ENCODE data around the gene INAVA. TPM values are rescaled to one million over a fixed set of nuclear protein-coding genes. Genes with fewer than 3 reads are reported as not detected.

INAVA gene
- total RNA-seq, 1 experiment from 2014 or later, result 41.2 TPM

- no peak for DNase-seq (ENCODE audit: low spot score)
- Mint-ChIP-seq H3K9me3 (no peaks in the 10 kb centered on the region), H3K27me3 (ENCODE audit: low read depth) (no peaks in the 10 kb centered on the region), H3K36me3 (peaks cover 34% of the 10 kb centered on the region), H3K27ac (no peak overlapping the region), H3K4me1 (peaks cover 5% of the 10 kb centered on the region; the same call in 1 of the 2 replicates), H3K4me3 (no peak overlapping the region)
- ChIA-PET CTCF (no interaction called here), POLR2A (no interaction called here)
- no peak for TF ChIP-seq NR1H2 (CRISPR knock-in tag; IDR thresholded peaks at IDR 0.05)
- no peak for TF ChIP-seq E2F5 (CRISPR knock-in tag; IDR thresholded peaks at IDR 0.05)
- TF ChIP-seq IRF2 (CRISPR knock-in tag; IDR thresholded peaks at IDR 0.05; ENCODE audit: borderline replicate concordance, low read depth), result no peak
- TF ChIP-seq, protein P1, sequence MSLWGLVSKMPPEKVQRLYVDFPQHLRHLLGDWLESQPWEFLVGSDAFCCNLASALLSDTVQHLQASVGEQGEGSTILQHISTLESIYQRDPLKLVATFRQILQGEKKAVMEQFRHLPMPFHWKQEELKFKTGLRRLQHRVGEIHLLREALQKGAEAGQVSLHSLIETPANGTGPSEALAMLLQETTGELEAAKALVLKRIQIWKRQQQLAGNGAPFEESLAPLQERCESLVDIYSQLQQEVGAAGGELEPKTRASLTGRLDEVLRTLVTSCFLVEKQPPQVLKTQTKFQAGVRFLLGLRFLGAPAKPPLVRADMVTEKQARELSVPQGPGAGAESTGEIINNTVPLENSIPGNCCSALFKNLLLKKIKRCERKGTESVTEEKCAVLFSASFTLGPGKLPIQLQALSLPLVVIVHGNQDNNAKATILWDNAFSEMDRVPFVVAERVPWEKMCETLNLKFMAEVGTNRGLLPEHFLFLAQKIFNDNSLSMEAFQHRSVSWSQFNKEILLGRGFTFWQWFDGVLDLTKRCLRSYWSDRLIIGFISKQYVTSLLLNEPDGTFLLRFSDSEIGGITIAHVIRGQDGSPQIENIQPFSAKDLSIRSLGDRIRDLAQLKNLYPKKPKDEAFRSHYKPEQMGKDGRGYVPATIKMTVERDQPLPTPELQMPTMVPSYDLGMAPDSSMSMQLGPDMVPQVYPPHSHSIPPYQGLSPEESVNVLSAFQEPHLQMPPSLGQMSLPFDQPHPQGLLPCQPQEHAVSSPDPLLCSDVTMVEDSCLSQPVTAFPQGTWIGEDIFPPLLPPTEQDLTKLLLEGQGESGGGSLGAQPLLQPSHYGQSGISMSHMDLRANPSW (CRISPR knock-in tag; conservative IDR thresholded peaks at IDR 0.05; ENCODE audit: low read depth), result no peak
- TF ChIP-seq ZNF232 (CRISPR knock-in tag; IDR thresholded peaks at IDR 0.05), result no peak
- no peak for TF ChIP-seq NFATC4 (CRISPR knock-in tag; IDR thresholded peaks at IDR 0.05)
- no peak for TF ChIP-seq ZBTB21 (CRISPR knock-in tag; IDR thresholded peaks at IDR 0.05; ENCODE audit: borderline replicate concordance)
- no peak for TF ChIP-seq MAX (CRISPR knock-in tag; IDR thresholded peaks at IDR 0.05)
- no peak for TF ChIP-seq CBFB (CRISPR knock-in tag; IDR thresholded peaks at IDR 0.05; ENCODE audit: low read depth)
- TF ChIP-seq, protein P2, sequence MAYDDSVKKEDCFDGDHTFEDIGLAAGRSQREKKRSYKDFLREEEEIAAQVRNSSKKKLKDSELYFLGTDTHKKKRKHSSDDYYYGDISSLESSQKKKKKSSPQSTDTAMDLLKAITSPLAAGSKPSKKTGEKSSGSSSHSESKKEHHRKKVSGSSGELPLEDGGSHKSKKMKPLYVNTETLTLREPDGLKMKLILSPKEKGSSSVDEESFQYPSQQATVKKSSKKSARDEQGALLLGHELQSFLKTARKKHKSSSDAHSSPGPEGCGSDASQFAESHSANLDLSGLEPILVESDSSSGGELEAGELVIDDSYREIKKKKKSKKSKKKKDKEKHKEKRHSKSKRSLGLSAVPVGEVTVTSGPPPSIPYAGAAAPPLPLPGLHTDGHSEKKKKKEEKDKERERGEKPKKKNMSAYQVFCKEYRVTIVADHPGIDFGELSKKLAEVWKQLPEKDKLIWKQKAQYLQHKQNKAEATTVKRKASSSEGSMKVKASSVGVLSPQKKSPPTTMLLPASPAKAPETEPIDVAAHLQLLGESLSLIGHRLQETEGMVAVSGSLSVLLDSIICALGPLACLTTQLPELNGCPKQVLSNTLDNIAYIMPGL (CRISPR knock-in tag; IDR thresholded peaks at IDR 0.05), result no peak
- TF ChIP-seq ETV6 (CRISPR knock-in tag; IDR thresholded peaks at IDR 0.05), result no peak
- TF ChIP-seq, protein P3, sequence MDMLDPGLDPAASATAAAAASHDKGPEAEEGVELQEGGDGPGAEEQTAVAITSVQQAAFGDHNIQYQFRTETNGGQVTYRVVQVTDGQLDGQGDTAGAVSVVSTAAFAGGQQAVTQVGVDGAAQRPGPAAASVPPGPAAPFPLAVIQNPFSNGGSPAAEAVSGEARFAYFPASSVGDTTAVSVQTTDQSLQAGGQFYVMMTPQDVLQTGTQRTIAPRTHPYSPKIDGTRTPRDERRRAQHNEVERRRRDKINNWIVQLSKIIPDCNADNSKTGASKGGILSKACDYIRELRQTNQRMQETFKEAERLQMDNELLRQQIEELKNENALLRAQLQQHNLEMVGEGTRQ (CRISPR knock-in tag; IDR thresholded peaks at IDR 0.05), result no peak
- TF ChIP-seq TEAD4 (CRISPR knock-in tag; IDR thresholded peaks at IDR 0.05), result no peak
- no peak for TF ChIP-seq EMX1 (CRISPR knock-in tag; IDR thresholded peaks at IDR 0.05)
- TF ChIP-seq MYBL2 (CRISPR knock-in tag; IDR thresholded peaks at IDR 0.05), result no peak
- TF ChIP-seq SOX15 (CRISPR knock-in tag; IDR thresholded peaks at IDR 0.05), result no peak
- no peak for TF ChIP-seq JAZF1 (CRISPR knock-in tag; IDR thresholded peaks at IDR 0.05)
- no peak for TF ChIP-seq SMAD4 (CRISPR knock-in tag; IDR thresholded peaks at IDR 0.05)
- TF ChIP-seq OVOL2 (CRISPR knock-in tag; IDR thresholded peaks at IDR 0.05; ENCODE audit: borderline replicate concordance), result no peak
- no peak for TF ChIP-seq CREB1 (CRISPR knock-in tag; IDR thresholded peaks at IDR 0.05)
- no peak for ATAC-seq
Measured at GRCh38 chr1:200912737-200913407, 18.2 kb downstream of the INAVA start.

DNA sequence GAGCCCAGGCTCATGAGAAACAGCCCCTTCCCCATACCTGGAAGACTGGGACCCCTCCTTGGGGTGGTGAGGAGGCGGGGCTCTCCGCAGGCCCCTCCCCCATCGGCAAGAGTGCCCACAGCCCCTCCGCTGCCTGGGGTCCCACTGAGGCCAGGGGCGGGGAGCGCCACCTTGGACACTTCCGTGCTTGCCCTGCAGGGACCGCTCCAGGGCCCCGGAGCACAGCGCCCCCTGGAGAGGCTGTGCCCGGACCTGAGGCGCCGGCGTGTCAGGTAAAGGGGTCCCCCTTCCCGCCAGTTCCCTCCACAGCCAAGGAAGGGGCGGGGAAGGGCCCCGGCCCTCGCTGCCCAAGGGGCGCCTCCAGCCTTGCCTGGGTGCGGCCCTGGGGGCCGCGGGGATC is 21.5 kb downstream of the INAVA start:
- POLR2A ChIA-PET, result no interaction called here
- DNase-seq (ENCODE audit: low spot score) (peak; percentile 79), ATAC-seq (peak; percentile 90)
- Mint-ChIP-seq H3K27ac (no peak overlapping the region), H3K27me3 (ENCODE audit: low read depth) (no peaks in the 10 kb centered on the region), H3K9me3 (no peaks in the 10 kb centered on the region), H3K36me3 (peaks cover 14% of the 10 kb centered on the region), H3K4me1 (peaks cover 5% of the 10 kb centered on the region; the same call in 1 of the 2 replicates), H3K4me3 (no peak overlapping the region)
- CTCF ChIA-PET, result interaction anchor here (0.6 to 5.1 kb wide), 22 partner anchors 8 to 357 kb away, joined by 3 to 33 read pairs (median 4); partner anchors contain the start of gene INAVA
- 0 out of 2 replicates have a peak, but pooled peaks have one; percentile 43 for TF ChIP-seq SP1 (CRISPR knock-in tag; conservative IDR thresholded peaks at IDR 0.05)
- no peak for TF ChIP-seq FOXJ3 (CRISPR knock-in tag; IDR thresholded peaks at IDR 0.05; ENCODE audit: borderline replicate concordance)
- peak; percentile 89 for TF ChIP-seq ZNF138 (CRISPR knock-in tag; conservative IDR thresholded peaks at IDR 0.05)
- TF ChIP-seq, protein P2 (CRISPR knock-in tag; IDR thresholded peaks at IDR 0.05), result peak; percentile 89
- peak; percentile 56; the same call in 1 of the 2 replicates for TF ChIP-seq CTCF (IDR thresholded peaks at IDR 0.05)
- TF ChIP-seq, protein P4, sequence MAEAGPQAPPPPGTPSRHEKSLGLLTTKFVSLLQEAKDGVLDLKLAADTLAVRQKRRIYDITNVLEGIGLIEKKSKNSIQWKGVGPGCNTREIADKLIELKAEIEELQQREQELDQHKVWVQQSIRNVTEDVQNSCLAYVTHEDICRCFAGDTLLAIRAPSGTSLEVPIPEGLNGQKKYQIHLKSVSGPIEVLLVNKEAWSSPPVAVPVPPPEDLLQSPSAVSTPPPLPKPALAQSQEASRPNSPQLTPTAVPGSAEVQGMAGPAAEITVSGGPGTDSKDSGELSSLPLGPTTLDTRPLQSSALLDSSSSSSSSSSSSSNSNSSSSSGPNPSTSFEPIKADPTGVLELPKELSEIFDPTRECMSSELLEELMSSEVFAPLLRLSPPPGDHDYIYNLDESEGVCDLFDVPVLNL (CRISPR knock-in tag; IDR thresholded peaks at IDR 0.05; ENCODE audit: borderline replicate concordance, low read depth), result no peak
- TF ChIP-seq IRF2 (CRISPR knock-in tag; IDR thresholded peaks at IDR 0.05; ENCODE audit: borderline replicate concordance, low read depth), result no peak

Data from WTC11 (cell line).